NCI-H2227 treated with DMSO at 0.1 percent for 48 hours (cell line): ENCODE results near the gene MGAT4C.
A peak's percentile ranks its signal among the peaks of the same experiment; 100 is the strongest.

Experiments
- DNase-seq: peaks from one replicate; lab custom pipeline; 2025; lab: John Stamatoyannopoulos, UW

MGAT4C gene

GRCh38 chr12:85975716-85976115 lies 280.5 kb downstream of the MGAT4C start:
- DNase-seq, result no peak

- no peak for DNase-seq
Measured at GRCh38 chr12:85971800-85972199, 284.4 kb downstream of the MGAT4C start.

DNA sequence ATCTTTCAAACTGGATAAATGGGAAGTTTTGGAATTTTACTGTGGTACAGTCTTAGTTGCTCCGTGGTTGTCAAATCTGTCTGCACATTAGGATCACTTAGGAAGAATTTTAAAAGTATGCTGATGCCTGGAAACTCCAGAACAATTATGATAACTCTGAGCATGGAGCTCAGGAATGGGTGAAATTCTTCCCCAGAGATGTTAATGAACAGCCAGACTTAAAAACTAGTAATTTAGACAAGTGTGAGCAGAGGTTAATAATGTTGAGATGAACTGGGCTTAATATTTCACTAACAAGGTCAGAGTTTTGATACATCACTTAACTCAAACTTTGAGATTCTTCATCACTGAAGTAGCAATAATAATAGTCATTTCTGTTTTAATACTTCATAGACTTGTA lies 287.6 kb downstream of the MGAT4C start:
- DNase-seq, result no peak

DNA sequence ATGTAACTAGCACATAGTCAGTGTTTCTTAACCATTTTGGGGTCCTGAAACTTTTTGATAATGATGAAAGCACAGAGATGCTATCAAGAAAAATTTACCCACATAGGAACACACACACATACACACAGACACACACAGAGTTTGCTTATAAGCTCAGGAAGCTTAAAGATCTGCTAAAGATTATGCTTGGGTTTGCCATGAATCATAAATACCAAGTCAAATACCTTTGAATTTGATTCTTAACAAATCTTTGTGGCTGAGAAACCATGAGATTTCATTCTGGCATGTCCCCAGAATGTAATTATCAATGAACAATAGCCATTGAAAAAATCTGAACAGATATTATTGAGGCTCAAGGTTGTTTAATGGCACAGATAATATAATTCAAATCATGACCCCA lies 292.9 kb downstream of the MGAT4C start:
- DNase-seq, result no peak

GRCh38 chr12:85956081-85956480 lies 300.1 kb downstream of the MGAT4C start:
- DNase-seq, result no peak

DNA sequence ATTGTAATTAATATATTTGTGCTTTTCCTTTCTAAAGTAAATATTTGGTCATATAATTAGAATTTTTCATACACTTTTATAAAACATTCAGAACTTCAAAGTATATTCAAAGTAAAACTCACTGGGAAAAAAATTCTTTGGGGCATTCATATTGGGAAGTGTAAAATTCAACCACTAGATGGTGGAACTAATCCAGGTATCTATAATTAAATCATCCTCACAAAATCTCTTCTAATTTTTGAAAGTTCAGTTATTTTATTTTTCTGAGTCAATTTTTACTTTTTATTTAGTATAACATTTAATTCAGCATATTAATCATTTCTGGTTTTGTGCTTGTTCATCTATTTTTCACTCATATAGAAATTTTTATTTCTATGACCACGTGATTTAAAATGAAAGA lies 301.1 kb downstream of the MGAT4C start:
- DNase-seq, result no peak

GRCh38 chr12:85951823-85952222 lies 304.4 kb downstream of the MGAT4C start:
- DNase-seq, result peak; percentile 14

DNA sequence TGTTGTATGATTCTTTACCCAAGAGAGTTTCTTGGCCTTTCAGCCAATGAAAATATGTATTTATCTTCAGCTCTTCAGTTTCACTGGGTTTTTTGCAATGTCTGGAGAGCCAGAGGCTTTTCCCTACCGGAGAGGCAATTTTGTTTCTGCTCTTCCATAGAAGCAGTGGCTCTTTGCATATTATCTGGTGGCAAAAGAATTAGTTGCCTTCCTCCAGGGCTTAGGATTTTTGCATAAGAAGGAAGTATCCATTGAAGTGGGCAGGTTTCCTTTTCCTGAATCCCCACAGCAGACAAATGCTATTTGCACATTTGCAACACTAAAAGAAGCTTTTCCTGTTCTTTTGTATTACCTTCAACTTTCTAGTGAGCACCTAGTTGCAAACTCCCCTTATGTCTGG lies 306.9 kb downstream of the MGAT4C start:
- DNase-seq, result no peak

- no peak for DNase-seq
Measured at GRCh38 chr12:85948340-85948739, 307.9 kb downstream of the MGAT4C start.

DNA sequence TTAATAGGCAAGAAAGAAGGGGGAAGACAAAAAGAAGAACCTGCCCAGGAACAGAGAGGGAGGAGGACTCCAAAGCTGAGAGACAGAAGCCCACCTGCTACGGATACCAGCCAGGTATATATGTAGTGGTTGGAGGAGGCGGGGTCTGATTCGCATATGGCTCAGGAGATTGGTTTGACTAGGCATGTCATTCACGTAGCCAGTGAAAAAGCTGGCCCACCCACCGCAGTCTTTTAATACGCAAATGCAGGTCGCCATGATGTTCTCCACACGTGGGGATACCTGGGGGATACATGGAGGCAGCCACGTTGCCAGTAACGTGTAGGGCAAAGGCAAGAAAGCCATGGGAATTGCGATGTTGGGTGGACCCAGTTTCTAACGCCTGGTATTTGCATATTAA lies 308.9 kb downstream of the MGAT4C start:
- DNase-seq, result no peak

DNA sequence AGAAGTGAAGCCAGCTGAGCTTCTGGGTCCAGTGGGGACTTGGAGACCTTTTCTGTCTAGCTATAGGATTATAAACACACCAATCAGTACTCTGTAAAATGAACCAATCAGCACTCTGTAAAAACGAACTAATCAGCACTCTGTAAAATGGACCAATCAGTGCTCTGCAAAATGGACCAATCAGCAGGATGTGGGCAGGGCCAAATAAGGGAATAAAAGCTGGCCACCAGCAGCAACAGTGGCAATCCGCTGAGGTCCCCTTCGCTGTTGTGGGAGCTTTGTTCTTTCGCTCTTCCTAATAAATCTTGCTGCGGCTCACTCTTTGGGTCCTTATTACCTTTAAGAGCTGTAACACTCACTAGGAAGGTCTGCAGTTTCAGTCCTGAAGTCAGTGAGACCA lies 309.8 kb downstream of the MGAT4C start:
- no peak for DNase-seq

DNA sequence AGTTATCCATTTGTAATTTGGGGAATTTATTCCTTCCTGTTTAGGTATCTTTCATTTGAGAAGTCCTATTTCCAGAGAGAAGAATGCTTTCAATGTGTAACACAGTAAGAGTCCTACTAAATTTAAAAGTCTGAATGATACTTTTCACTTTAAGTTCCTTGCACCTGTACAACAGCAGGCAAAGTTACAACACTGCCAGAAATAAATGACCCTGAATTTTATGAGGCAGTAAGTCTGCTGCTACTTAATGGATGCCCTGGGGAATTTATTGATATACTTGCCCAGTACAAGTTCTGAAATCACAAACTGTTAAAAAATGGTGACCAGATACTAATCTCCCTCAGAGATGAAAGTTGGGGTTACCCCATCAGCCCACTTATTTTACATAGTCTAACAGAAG lies 329.0 kb downstream of the MGAT4C start:
- DNase-seq, result no peak

- DNase-seq, result peak; percentile 28
Measured at GRCh38 chr12:85923767-85924331, 332.3 kb downstream of the MGAT4C start.

GRCh38 chr12:85920324-85920947 lies 335.8 kb downstream of the MGAT4C start:
- DNase-seq, result peak; percentile 68
